ENCODE measurements around the gene RCOR2.

The RCOR2 gene

DNA sequence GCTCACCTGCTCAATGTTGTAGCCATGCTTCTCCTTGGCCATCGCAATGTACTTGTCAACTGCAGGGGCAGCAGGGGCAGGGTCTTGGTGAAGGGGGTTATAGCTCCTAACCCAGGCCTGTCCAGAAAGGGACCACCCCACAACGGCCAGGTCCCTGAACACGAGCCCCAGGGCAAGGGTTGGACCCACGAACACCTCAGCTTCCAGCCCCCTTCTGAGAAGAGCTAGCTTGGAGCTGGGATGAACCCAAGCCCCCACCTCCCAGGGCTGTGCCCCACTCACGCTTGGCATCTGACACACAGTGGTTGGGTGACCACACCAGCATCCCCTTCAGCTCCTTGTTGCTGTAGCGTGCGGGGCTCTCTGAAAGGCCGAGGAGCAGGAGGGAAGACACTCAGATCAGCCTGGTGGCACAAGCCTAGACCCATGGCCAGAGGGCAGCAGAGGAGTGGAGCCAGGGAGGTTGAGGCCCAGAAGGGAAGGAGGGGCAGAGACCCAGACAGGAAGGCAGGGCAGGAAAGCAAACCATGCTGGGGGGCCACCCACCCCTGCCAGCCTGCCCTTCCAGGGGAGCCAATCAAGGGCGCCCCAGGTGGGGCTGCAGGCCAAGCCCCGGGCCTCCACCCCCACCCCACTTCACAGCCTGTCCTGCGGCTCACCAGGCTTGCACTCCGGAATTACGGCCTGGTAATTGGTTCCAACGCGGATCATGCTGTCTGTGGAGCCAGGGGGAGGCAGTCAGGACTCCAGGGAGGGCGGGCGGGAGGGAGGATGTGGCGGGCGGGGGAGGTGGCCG, 1.9 kb downstream of the RCOR2 start:
- Histone ChIP-seq H3K36me3 (ENCODE audit: insufficient read depth, low read length) (peaks cover 2% of the 10 kb centered on the region; the same call in 1 of the 2 replicates), H3F3A (ENCODE audit: insufficient read depth, low read length) (no peaks in the 10 kb centered on the region), H3K4me1 (ENCODE audit: insufficient read depth, low read length, severe bottlenecking) (peaks cover 39% of the 10 kb centered on the region), H3K9me3 (ENCODE audit: low read length) (no peaks in the 10 kb centered on the region), H3K27me3 (ENCODE audit: insufficient read depth, low read length) (no peaks in the 10 kb centered on the region), H3K4me2 (ENCODE audit: low read length) (no peak overlapping the region), H3K9me2 (ENCODE audit: low read depth, low read length) (no peaks in the 10 kb centered on the region), H3K9ac (ENCODE audit: low read length) (no peak overlapping the region), H2AFZ (ENCODE audit: low read length) (no peak overlapping the region), H3K79me2 (ENCODE audit: insufficient read depth, low read length) (no peaks in the 10 kb centered on the region), H4K20me1 (ENCODE audit: insufficient read depth, low read length) (no peaks in the 10 kb centered on the region), H3K4me3 (ENCODE audit: low read depth, low read length, poor library complexity, severe bottlenecking) (no peak overlapping the region), H3K27ac (ENCODE audit: low read depth, low read length, poor library complexity, severe bottlenecking) (no peak overlapping the region)
- no peak for TF ChIP-seq EZH2 (IDR thresholded peaks at IDR 0.05; ENCODE audit: borderline replicate concordance, low read length)
- TF ChIP-seq CTCF (IDR thresholded peaks at IDR 0.05; ENCODE audit: low read length), result no peak

GRCh38 chr11:63913866-63914830, 2.8 kb downstream of the RCOR2 start:
- Histone ChIP-seq H4K20me1 (ENCODE audit: insufficient read depth, low read length) (no peaks in the 10 kb centered on the region), H3K9me3 (ENCODE audit: low read length) (no peaks in the 10 kb centered on the region), H3F3A (ENCODE audit: insufficient read depth, low read length) (no peaks in the 10 kb centered on the region), H3K36me3 (ENCODE audit: insufficient read depth, low read length) (peaks cover 4% of the 10 kb centered on the region), H3K27me3 (ENCODE audit: insufficient read depth, low read length) (no peaks in the 10 kb centered on the region), H3K79me2 (ENCODE audit: insufficient read depth, low read length) (no peaks in the 10 kb centered on the region), H2AFZ (ENCODE audit: low read length) (no peak overlapping the region), H3K9ac (ENCODE audit: low read length) (no peak overlapping the region), H3K4me2 (ENCODE audit: low read length) (no peak overlapping the region), H3K4me3 (ENCODE audit: low read depth, low read length, poor library complexity, severe bottlenecking) (no peak overlapping the region), H3K9me2 (ENCODE audit: low read depth, low read length) (no peaks in the 10 kb centered on the region), H3K4me1 (ENCODE audit: insufficient read depth, low read length, severe bottlenecking) (peaks cover 32% of the 10 kb centered on the region), H3K27ac (ENCODE audit: low read depth, low read length, poor library complexity, severe bottlenecking) (no peak overlapping the region)
- TF ChIP-seq CTCF (IDR thresholded peaks at IDR 0.05; ENCODE audit: low read length) (no peak), EZH2 (IDR thresholded peaks at IDR 0.05; ENCODE audit: borderline replicate concordance, low read length) (no peak)

DNA sequence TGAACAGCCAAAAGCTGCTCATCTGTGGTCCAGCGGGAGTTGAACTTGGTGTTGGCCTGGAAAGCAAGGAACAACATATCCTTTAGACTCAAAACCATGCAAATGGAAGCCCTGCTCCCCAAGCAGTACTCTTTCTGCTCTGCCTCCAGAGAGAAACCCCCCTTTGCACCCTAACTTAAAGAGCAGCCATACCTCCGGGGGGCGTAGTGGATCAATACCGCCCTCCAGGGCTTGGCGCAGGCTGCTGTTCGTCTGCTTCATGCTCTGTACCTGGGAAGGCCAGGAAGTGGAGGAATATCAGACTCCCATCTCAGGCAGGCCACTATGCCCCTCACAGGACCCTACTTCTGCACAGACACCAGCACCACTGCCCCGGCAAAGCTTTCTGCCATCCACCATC, 4.3 kb downstream of the RCOR2 start:
- no peak overlapping the region for H3K4me2 ChIP-seq (ENCODE audit: low read length)
- H3K9ac ChIP-seq (ENCODE audit: low read length), result no peak overlapping the region
- no peaks in the 10 kb centered on the region for H3K79me2 ChIP-seq (ENCODE audit: insufficient read depth, low read length)
- no peaks in the 10 kb centered on the region for H3K9me3 ChIP-seq (ENCODE audit: low read length)
- peaks cover 18% of the 10 kb centered on the region for H3K36me3 ChIP-seq (ENCODE audit: insufficient read depth, low read length)
- no peaks in the 10 kb centered on the region for H3K27me3 ChIP-seq (ENCODE audit: insufficient read depth, low read length)
- no peaks in the 10 kb centered on the region for H4K20me1 ChIP-seq (ENCODE audit: insufficient read depth, low read length)
- H3K4me1 ChIP-seq (ENCODE audit: insufficient read depth, low read length, severe bottlenecking), result peaks cover 17% of the 10 kb centered on the region
- H2AFZ ChIP-seq (ENCODE audit: low read length), result no peak overlapping the region
- no peaks in the 10 kb centered on the region for H3K9me2 ChIP-seq (ENCODE audit: low read depth, low read length)
- no peak for TF ChIP-seq EZH2 (IDR thresholded peaks at IDR 0.05; ENCODE audit: borderline replicate concordance, low read length)
- 0 out of 2 replicates have a peak, but pooled peaks have one; percentile 4 for TF ChIP-seq CTCF (IDR thresholded peaks at IDR 0.05; ENCODE audit: low read length)
- no peaks in the 10 kb centered on the region for H3F3A ChIP-seq (ENCODE audit: insufficient read depth, low read length)
- no peak overlapping the region for H3K4me3 ChIP-seq (ENCODE audit: low read depth, low read length, poor library complexity, severe bottlenecking)
- H3K27ac ChIP-seq (ENCODE audit: low read depth, low read length, poor library complexity, severe bottlenecking), result no peak overlapping the region

Data from OCI-LY1 (cell line).